ENCODE data around the gene SEMA3G.

The SEMA3G gene

GRCh38 chr3:52453496-52454249, 8.8 kb upstream of the SEMA3G start, which contains the start of gene TNNC1:
Gene TNNC1, minus strand, starts transcription at chr3:52454041. Its CDS starts 26 bp downstream, at chr3:52454015.
- Histone ChIP-seq H3K27me3 (ENCODE audit: control insufficient read depth in 1 of 2, insufficient read depth in 2 of 2, low read length in 2 of 2) (no peaks in the 10 kb centered on the region), H3K27ac (ENCODE audit: low read depth, low read length) (peak within 1 kb of the TSS; percentile 74), H3K4me3 (ENCODE audit: low read depth in 1 of 2, low read length in 2 of 2) (peak within 1 kb of the TSS; percentile 84 to 86), H3K9ac (ENCODE audit: low read depth in 1 of 2, low read length in 2 of 2) (peak within 1 kb of the TSS; percentile 82 to 98), H3K9me3 (ENCODE audit: control insufficient read depth in 1 of 2, low read length in 2 of 2) (no peaks in the 10 kb centered on the region), H3K4me1 (ENCODE audit: control insufficient read depth in 1 of 2, insufficient read depth in 2 of 2, low read length in 2 of 2) (peaks cover 24 to 27% of the 10 kb centered on the region in 2 donors), H3K36me3 (ENCODE audit: control insufficient read depth in 1 of 2, insufficient read depth in 2 of 2, low read length in 2 of 2) (peaks cover 5 to 13% of the 10 kb centered on the region in 2 donors)

- Histone ChIP-seq H3K9me3 (ENCODE audit: control insufficient read depth in 1 of 2, low read length in 2 of 2) (no peaks in the 10 kb centered on the region), H3K36me3 (ENCODE audit: control insufficient read depth in 1 of 2, insufficient read depth in 2 of 2, low read length in 2 of 2) (peaks cover 0 to 4% of the 10 kb centered on the region in 2 donors), H3K27ac (ENCODE audit: low read depth, low read length) (no peak overlapping the region), H3K9ac (ENCODE audit: low read depth in 1 of 2, low read length in 2 of 2) (no peak overlapping the region), H3K27me3 (ENCODE audit: control insufficient read depth in 1 of 2, insufficient read depth in 2 of 2, low read length in 2 of 2) (no peaks in the 10 kb centered on the region), H3K4me1 (ENCODE audit: control insufficient read depth in 1 of 2, insufficient read depth in 2 of 2, low read length in 2 of 2) (peaks cover 24 to 27% of the 10 kb centered on the region in 2 donors), H3K4me3 (ENCODE audit: low read depth in 1 of 2, low read length in 2 of 2) (no peak overlapping the region)
Observed at GRCh38 chr3:52452570-52453221, 7.8 kb upstream of the SEMA3G start.

GRCh38 chr3:52452126-52452525, 7.2 kb upstream of the SEMA3G start:
- no peak overlapping the region for H3K9ac ChIP-seq (ENCODE audit: low read depth in 1 of 2, low read length in 2 of 2)
- no peak overlapping the region for H3K27ac ChIP-seq (ENCODE audit: low read depth, low read length)
- peaks cover 22 to 24% of the 10 kb centered on the region in 2 donors for H3K4me1 ChIP-seq (ENCODE audit: control insufficient read depth in 1 of 2, insufficient read depth in 2 of 2, low read length in 2 of 2)
- no peaks in the 10 kb centered on the region for H3K9me3 ChIP-seq (ENCODE audit: control insufficient read depth in 1 of 2, low read length in 2 of 2)
- no peak overlapping the region for H3K4me3 ChIP-seq (ENCODE audit: low read depth in 1 of 2, low read length in 2 of 2)
- no peaks in the 10 kb centered on the region for H3K27me3 ChIP-seq (ENCODE audit: control insufficient read depth in 1 of 2, insufficient read depth in 2 of 2, low read length in 2 of 2)
- H3K36me3 ChIP-seq (ENCODE audit: control insufficient read depth in 1 of 2, insufficient read depth in 2 of 2, low read length in 2 of 2): no peaks in the 10 kb centered on the region

GRCh38 chr3:52451237-52452083, 6.6 kb upstream of the SEMA3G start:
- Histone ChIP-seq H3K36me3 (ENCODE audit: control insufficient read depth in 1 of 2, insufficient read depth in 2 of 2, low read length in 2 of 2) (no peaks in the 10 kb centered on the region), H3K4me1 (ENCODE audit: control insufficient read depth in 1 of 2, insufficient read depth in 2 of 2, low read length in 2 of 2) (peaks cover 16 to 21% of the 10 kb centered on the region in 2 donors), H3K27me3 (ENCODE audit: control insufficient read depth in 1 of 2, insufficient read depth in 2 of 2, low read length in 2 of 2) (no peaks in the 10 kb centered on the region), H3K27ac (ENCODE audit: low read depth, low read length) (no peak overlapping the region), H3K9ac (ENCODE audit: low read depth in 1 of 2, low read length in 2 of 2) (no peak overlapping the region), H3K4me3 (ENCODE audit: low read depth in 1 of 2, low read length in 2 of 2) (no peak overlapping the region), H3K9me3 (ENCODE audit: control insufficient read depth in 1 of 2, low read length in 2 of 2) (no peaks in the 10 kb centered on the region)

GRCh38 chr3:52450489-52451236, 5.8 kb upstream of the SEMA3G start:
- Histone ChIP-seq H3K27ac (ENCODE audit: low read depth, low read length) (no peak overlapping the region), H3K9ac (ENCODE audit: low read depth in 1 of 2, low read length in 2 of 2) (no peak overlapping the region), H3K36me3 (ENCODE audit: control insufficient read depth in 1 of 2, insufficient read depth in 2 of 2, low read length in 2 of 2) (no peaks in the 10 kb centered on the region), H3K4me1 (ENCODE audit: control insufficient read depth in 1 of 2, insufficient read depth in 2 of 2, low read length in 2 of 2) (peaks cover 11 to 16% of the 10 kb centered on the region in 2 donors), H3K9me3 (ENCODE audit: control insufficient read depth in 1 of 2, low read length in 2 of 2) (no peaks in the 10 kb centered on the region), H3K4me3 (ENCODE audit: low read depth in 1 of 2, low read length in 2 of 2) (no peak overlapping the region), H3K27me3 (ENCODE audit: control insufficient read depth in 1 of 2, insufficient read depth in 2 of 2, low read length in 2 of 2) (no peaks in the 10 kb centered on the region)

- Histone ChIP-seq H3K9ac (ENCODE audit: low read depth in 1 of 2, low read length in 2 of 2) (no peak overlapping the region), H3K27me3 (ENCODE audit: control insufficient read depth in 1 of 2, insufficient read depth in 2 of 2, low read length in 2 of 2) (no peaks in the 10 kb centered on the region), H3K4me1 (ENCODE audit: control insufficient read depth in 1 of 2, insufficient read depth in 2 of 2, low read length in 2 of 2) (peaks cover 0 to 8% of the 10 kb centered on the region in 2 donors), H3K4me3 (ENCODE audit: low read depth in 1 of 2, low read length in 2 of 2) (no peak overlapping the region), H3K36me3 (ENCODE audit: control insufficient read depth in 1 of 2, insufficient read depth in 2 of 2, low read length in 2 of 2) (no peaks in the 10 kb centered on the region), H3K27ac (ENCODE audit: low read depth, low read length) (no peak overlapping the region), H3K9me3 (ENCODE audit: control insufficient read depth in 1 of 2, low read length in 2 of 2) (no peaks in the 10 kb centered on the region)
Observed at GRCh38 chr3:52447512-52448355, 2.8 kb upstream of the SEMA3G start.

- Histone ChIP-seq H3K4me1 (ENCODE audit: control insufficient read depth in 1 of 2, insufficient read depth in 2 of 2, low read length in 2 of 2) (peaks cover 0 to 8% of the 10 kb centered on the region in 2 donors), H3K9ac (ENCODE audit: low read depth in 1 of 2, low read length in 2 of 2) (no peak overlapping the region), H3K9me3 (ENCODE audit: control insufficient read depth in 1 of 2, low read length in 2 of 2) (no peaks in the 10 kb centered on the region), H3K36me3 (ENCODE audit: control insufficient read depth in 1 of 2, insufficient read depth in 2 of 2, low read length in 2 of 2) (no peaks in the 10 kb centered on the region), H3K27ac (ENCODE audit: low read depth, low read length) (no peak overlapping the region), H3K4me3 (ENCODE audit: low read depth in 1 of 2, low read length in 2 of 2) (no peak overlapping the region), H3K27me3 (ENCODE audit: control insufficient read depth in 1 of 2, insufficient read depth in 2 of 2, low read length in 2 of 2) (no peaks in the 10 kb centered on the region)
Observed at GRCh38 chr3:52446631-52447511, 2.0 kb upstream of the SEMA3G start.

- H3K27ac ChIP-seq (ENCODE audit: low read depth, low read length): no peak overlapping the region
- H3K9ac ChIP-seq (ENCODE audit: low read depth in 1 of 2, low read length in 2 of 2): no peak overlapping the region
- H3K4me3 ChIP-seq (ENCODE audit: low read depth in 1 of 2, low read length in 2 of 2): no peak overlapping the region
- no peaks in the 10 kb centered on the region for H3K36me3 ChIP-seq (ENCODE audit: control insufficient read depth in 1 of 2, insufficient read depth in 2 of 2, low read length in 2 of 2)
- H3K27me3 ChIP-seq (ENCODE audit: control insufficient read depth in 1 of 2, insufficient read depth in 2 of 2, low read length in 2 of 2): no peaks in the 10 kb centered on the region
- H3K9me3 ChIP-seq (ENCODE audit: control insufficient read depth in 1 of 2, low read length in 2 of 2): no peaks in the 10 kb centered on the region
- H3K4me1 ChIP-seq (ENCODE audit: control insufficient read depth in 1 of 2, insufficient read depth in 2 of 2, low read length in 2 of 2): peaks cover 0 to 8% of the 10 kb centered on the region in 2 donors
Observed at GRCh38 chr3:52446042-52446441, 1.1 kb upstream of the SEMA3G start.
